Panc1 (cell line): ENCODE data around the gene SBK2. TPM values are rescaled to one million over a fixed set of nuclear protein-coding genes. Genes with fewer than 3 reads are reported as not detected.

Experiments used
- ATAC-seq: fragments of 200-7000 bp; cut with Tn5 transposase; 2 replicates; pipeline ENCODE4 v1.9.1; 2020; ENCODE audit warnings: mild to moderate bottlenecking, moderate library complexity
- BruUV-seq: library from RNA; stranded (reverse); fragments of 400-500 nt; replicated peaks from 2 replicates; lab custom pipeline; 2021; lab: Mats Ljungman, UMichigan
- CTCF ChIA-PET: fragments of 300-600 bp; sonication (Branson Sonifier 250); formaldehyde crosslinking; loops from one replicate; lab custom pipeline; 2022; ENCODE audit warnings: antibody characterized with exemption; lab: Charles Lee
- POLR2A ChIA-PET: fragments of 300-600 bp; sonication (Branson Sonifier 250); formaldehyde crosslinking; loops from one replicate; lab custom pipeline; 2022; ENCODE audit warnings: antibody characterized with exemption; lab: Charles Lee
- DNase-seq: peaks from one replicate; pipeline ENCODE4 v3.0.0-alpha.2; 2010; ENCODE audit warnings: low read depth, low spot score
- H3K27ac ChIP-seq: 2 replicates; pipeline ENCODE4 v1.5.1; 2011; ENCODE audit warnings: mild to moderate bottlenecking, low read length, inconsistent platforms
- H3K27me3 ChIP-seq: fragments of 200-500 bp; sonication (Bioruptor generic); 2 replicates; pipeline ENCODE4 v1.6.0; 2014; ENCODE audit warnings: low read length, inconsistent platforms; ENCODE audit not compliant: control insufficient read depth, insufficient read depth
- H3K36me3 ChIP-seq: fragments of 200-500 bp; sonication (Bioruptor generic); 2 replicates; pipeline ENCODE4 v1.5.1; 2014; ENCODE audit warnings: inconsistent platforms, mild to moderate bottlenecking, low read length, moderate library complexity; ENCODE audit not compliant: control insufficient read depth, insufficient read depth
- H3K4me1 ChIP-seq: 2 replicates; pipeline ENCODE4 v1.5.1; 2011; ENCODE audit warnings: inconsistent platforms, mild to moderate bottlenecking, low read length, moderate library complexity; ENCODE audit not compliant: control insufficient read depth, insufficient read depth
- H3K4me3 ChIP-seq, 2 experiments: 2 replicates each; pipeline ENCODE4 v1.5.1; 2011 to 2012; ENCODE audit warnings: low read depth in 2 of 2, low read length in 2 of 2, mild to moderate bottlenecking in 2 of 2, inconsistent platforms in 1 of 2, moderate library complexity in 1 of 2
- H3K9me3 ChIP-seq: fragments of 200-500 bp; sonication (Bioruptor generic); 2 replicates; pipeline ENCODE4 v1.5.1; 2014; ENCODE audit warnings: low read depth, mild to moderate bottlenecking, inconsistent platforms, low read length, moderate library complexity; ENCODE audit not compliant: control insufficient read depth, insufficient read depth
- CTCF ChIP-seq: fragments of 450-650 bp; IDR thresholded peaks from 2 replicates; pipeline ENCODE4 v1.5.1; 2017; ENCODE audit warnings: mild to moderate bottlenecking
- POLR2AphosphoS5 ChIP-seq: IDR thresholded peaks from 2 replicates; pipeline ENCODE4 v1.6.1; 2012; ENCODE audit warnings: mild to moderate bottlenecking, low read depth, low read length, moderate library complexity
- REST ChIP-seq, 2 experiments: IDR thresholded peaks; 2 replicates each; pipeline ENCODE4 v1.6.1; 2011 to 2012; ENCODE audit warnings: low read depth in 2 of 2, control low read depth in 1 of 2, low read length in 1 of 2, mild to moderate bottlenecking in 1 of 2, moderate library complexity in 1 of 2; ENCODE audit not compliant: insufficient read depth in 1 of 2
- SIN3A ChIP-seq: IDR thresholded peaks from 2 replicates; pipeline ENCODE4 v1.6.1; 2012; ENCODE audit warnings: low read depth, mild to moderate bottlenecking, low read length, moderate library complexity, borderline replicate concordance; ENCODE audit not compliant: insufficient read depth
- TCF7L2 ChIP-seq: IDR thresholded peaks from 2 replicates; pipeline ENCODE4 v1.6.1; 2011; ENCODE audit warnings: mild to moderate bottlenecking, low read depth, low read length, inconsistent platforms
- in situ Hi-C: cut with HindIII; loops from 2 replicates; pipeline ENCODE4 v1.10.0; 2016; ENCODE audit warnings: low sequenced_read_pairs, low pct_unique_long_range_greater_than_20kb
- intact Hi-C: fragments of 100-400 bp; cut with micrococcal nuclease; formaldehyde crosslinking; loops from one replicate; pipeline ENCODE4 v1.10.0; 2022; ENCODE audit not compliant: unreplicated experiment
- total RNA-seq: library from RNA; stranded (reverse); gene quantifications from one replicate; pipeline ENCODE4 v1.2.1, GENCODE V29; 2021; ENCODE audit not compliant: unreplicated experiment

Gene SBK2
- total RNA-seq, 1 experiment from 2014 or later: 0.69 TPM

- ATAC-seq (no peak), DNase-seq (no peak)
- peaks cover 33% of the 10 kb centered on the region for H3K4me1 ChIP-seq
- POLR2A ChIA-PET: no interaction called here
- no peaks in the 10 kb centered on the region for H3K27me3 ChIP-seq
- no TSS peak for BruUV-seq
- H3K36me3 ChIP-seq: no peaks in the 10 kb centered on the region
- intact Hi-C loops (no loop called here), in situ Hi-C loops (no loop called here)
- H3K9me3 ChIP-seq: no peaks in the 10 kb centered on the region
- CTCF ChIA-PET: no interaction called here
- no peak overlapping the region for H3K27ac ChIP-seq
- TF ChIP-seq SIN3A (no peak), POLR2AphosphoS5 (no peak), TCF7L2 (no peak), REST (IDR thresholded peaks at IDR 0.05; ENCODE audit: insufficient read depth in 1 of 2, low read depth in 2 of 2, low read length in 1 of 2) (no peak)
- no peak overlapping the region for H3K4me3 ChIP-seq
Measured at GRCh38 chr19:55542292-55542855, 5.4 kb upstream of the SBK2 start.

DNA sequence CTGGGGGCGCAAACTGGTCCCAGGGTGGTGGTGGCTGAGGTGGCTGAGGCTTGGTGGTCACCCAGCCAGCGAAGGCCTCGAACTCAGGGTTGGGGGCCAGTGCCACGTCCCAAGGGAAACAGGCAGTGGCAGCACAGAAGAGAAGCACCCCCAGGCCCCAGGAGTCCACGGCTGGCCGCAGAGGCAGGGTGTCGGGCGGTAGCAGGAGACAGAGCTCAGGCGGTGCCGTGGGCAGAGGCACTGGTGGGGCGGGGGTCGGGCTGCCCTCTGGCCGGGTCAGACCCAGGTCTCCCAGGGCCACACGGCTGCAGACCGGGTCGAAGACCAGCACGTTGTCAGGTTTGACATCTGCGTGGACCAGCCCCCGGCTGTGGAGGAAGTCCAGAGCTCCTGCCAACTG lies 4.2 kb upstream of the SBK2 start:
- no peak for TF ChIP-seq CTCF
- TF ChIP-seq REST (IDR thresholded peaks at IDR 0.05; ENCODE audit: insufficient read depth in 1 of 2, low read depth in 2 of 2, low read length in 1 of 2): no peak
- TF ChIP-seq POLR2AphosphoS5: no peak
- no peak for TF ChIP-seq TCF7L2
- no peak for TF ChIP-seq SIN3A
- POLR2A ChIA-PET: no interaction called here
- no peaks in the 10 kb centered on the region for H3K27me3 ChIP-seq
- H3K27ac ChIP-seq: no peak overlapping the region
- no peaks in the 10 kb centered on the region for H3K9me3 ChIP-seq
- intact Hi-C loops (no loop called here), in situ Hi-C loops (no loop called here)
- DNase-seq: no peak
- no peak overlapping the region for H3K4me3 ChIP-seq
- BruUV-seq: no TSS peak
- no peaks in the 10 kb centered on the region for H3K36me3 ChIP-seq
- CTCF ChIA-PET: no interaction called here
- no peak for ATAC-seq
- peaks cover 20% of the 10 kb centered on the region for H3K4me1 ChIP-seq
